Psoas muscle (tissue), 8 donors: ENCODE data around the gene FOXC2. TPM values are rescaled to one million over a fixed set of nuclear protein-coding genes. Genes with fewer than 3 reads are reported as not detected.

ENCODE experiments used
- ATAC-seq, 4 donors: fragments of 200-7000 bp; cut with Tn5 transposase; one replicate each; pipeline ENCODE4 v1.9.1; 2020; ENCODE audit warnings: moderate library complexity in 3 of 4, mild to moderate bottlenecking in 2 of 4
- DNase-seq, 2 donors: peaks; one replicate each; pipeline ENCODE4 v3.0.0-alpha.2; 2020
- H3K27ac ChIP-seq: fragments of 200-600 bp; one replicate; pipeline ENCODE4 v1.8.0; 2022
- H3K27me3 ChIP-seq, 3 donors: fragments of 200-600 bp in 1 of 3; one replicate each; pipeline versions ENCODE4 v1.6.1 to v1.8.0; 2013 to 2022; ENCODE audit warnings: low read length in 2 of 3, mild to moderate bottlenecking in 2 of 3, moderate library complexity in 1 of 3; ENCODE audit not compliant: insufficient read depth in 3 of 3
- H3K36me3 ChIP-seq, 2 donors: fragments of 200-600 bp in 1 of 2; one replicate each; pipeline versions ENCODE4 v1.6.1 to v1.8.0; 2013 to 2022; ENCODE audit warnings: low read depth in 1 of 2, mild to moderate bottlenecking in 1 of 2, moderate library complexity in 1 of 2; ENCODE audit not compliant: insufficient read depth in 1 of 2
- H3K4me1 ChIP-seq: fragments of 200-600 bp; one replicate; pipeline ENCODE4 v1.8.0; 2022
- H3K4me3 ChIP-seq: fragments of 200-600 bp; one replicate; pipeline ENCODE4 v1.8.0; 2022; ENCODE audit warnings: mild to moderate bottlenecking
- H3K9me3 ChIP-seq: fragments of 200-600 bp; one replicate; pipeline ENCODE4 v1.8.0; 2022
- CTCF ChIP-seq: fragments of 200-600 bp; IDR thresholded peaks from one replicate; pipeline ENCODE4 v1.8.0; 2022; ENCODE audit warnings: antibody characterized with exemption
- WGBS, 3 donors: extraction: QIAGEN DNeasy Blood & Tissue Kit; methylation state at CpG; one replicate each; pipeline versions ENCODE4 v1.1.6 to v1.1.7; 2013; 5-methylcytosine and 5-hydroxymethylcytosine counted together
- intact Hi-C, 2 donors: fragments of 100-400 bp; cut with DNase I; formaldehyde crosslinking; loops; one replicate each; pipeline versions ENCODE4 v1.11.0 to v1.14.2; 2022
- polyA plus RNA-seq, 3 donors: library from polyadenylated mRNA; stranded (reverse); fragments of 200-250 nt; gene quantifications; one replicate each; pipeline ENCODE4 v1.2.3, GENCODE V29; 2013
- total RNA-seq, 4 donors: library from RNA; stranded (reverse); fragmentation: NEBNext Ultra II Directional in 2 of 4; extraction: Animal tissue kit (Norgen Biotek cat#: 25700) in 2 of 4; gene quantifications; one replicate each; pipeline versions ENCODE4 v1.2.1 to v1.2.4, GENCODE V29; 2021 to 2023
- donor health status: healthy with polysubstance abuse.
- donor health status: DM: no; HTN: no; CAD: no; lungs with moderate emphysema.
- donor health status: Bipolar disorder and iron deficiency.
- donor health status: healthy.
- donor health status: DM: yes; HTN: yes; CAD: no.
- donor health status: DM: no; HTN: no; CAD: no.
- donor health status: DM: no; HTN: no; CAD: no.
- donor health status: DM: yes; HTN: yes; CAD: no.

FOXC2 gene
- total and polyA plus RNA-seq, 7 donors, result 0.14 to 0.34 (median 0.18) TPM

GRCh38 chr16:86575754-86576557 lies 9.3 kb downstream of the FOXC2 start:
- no peaks in the 10 kb centered on the region for H3K9me3 ChIP-seq
- peak; percentile 70 to 82 for DNase-seq
- H3K27me3 ChIP-seq, result peaks cover 5 to 99% (median 43%) of the 10 kb centered on the region in 3 donors
- H3K4me1 ChIP-seq, result peaks cover 6% of the 10 kb centered on the region
- no peaks in the 10 kb centered on the region for H3K36me3 ChIP-seq
- TF ChIP-seq CTCF, result peak; percentile 46
- peak; percentile 65 to 88 (median 80) for ATAC-seq
- WGBS, 3 donors, result 1 to 2% (median 1%) methylated on average over 53 to 54 of the region's 54 CpGs
- peak overlapping the region; percentile 66 for H3K4me3 ChIP-seq
- intact Hi-C loops, result loop anchor here in 1 of 2 donors (5.0 kb wide), 1 partner anchor 176 kb away; no protein-coding TSS in a partner anchor
- peak overlapping the region; percentile 46 for H3K27ac ChIP-seq

- intact Hi-C loops, result loop anchor here in 1 of 2 donors (5.0 kb wide), 1 partner anchor 176 kb away; no protein-coding TSS in a partner anchor
- Histone ChIP-seq H3K4me3 (peak overlapping the region; percentile 66), H3K27me3 (peaks cover 5 to 97% (median 39%) of the 10 kb centered on the region in 3 donors), H3K4me1 (peaks cover 6% of the 10 kb centered on the region), H3K36me3 (no peaks in the 10 kb centered on the region), H3K9me3 (no peaks in the 10 kb centered on the region), H3K27ac (peak overlapping the region; percentile 46)
- 20 to 24% (median 23%) methylated on average over 33 of the region's 33 CpGs for WGBS, 3 donors
- DNase-seq (no peak), ATAC-seq (peak in 1 of 4 donors; percentile 28)
- TF ChIP-seq CTCF, result no peak
Observed at GRCh38 chr16:86576591-86577313, 10.1 kb downstream of the FOXC2 start.

- Histone ChIP-seq H3K36me3 (no peaks in the 10 kb centered on the region), H3K27ac (no peak overlapping the region), H3K27me3 (peaks cover 5 to 97% (median 34%) of the 10 kb centered on the region in 3 donors), H3K9me3 (no peaks in the 10 kb centered on the region), H3K4me1 (peaks cover 6% of the 10 kb centered on the region), H3K4me3 (no peak overlapping the region)
- no peak for TF ChIP-seq CTCF
- DNase-seq (no peak), ATAC-seq (no peak)
- 40 to 47% (median 46%) methylated on average over 12 of the region's 12 CpGs for WGBS, 3 donors
- intact Hi-C loops, result loop anchor here in 1 of 2 donors (5.0 kb wide), 1 partner anchor 175 kb away; no protein-coding TSS in a partner anchor
Observed at GRCh38 chr16:86577314-86577971, 10.8 kb downstream of the FOXC2 start.

GRCh38 chr16:86578061-86578599 lies 11.5 kb downstream of the FOXC2 start, which contains the start of gene FOXL1:
TSS of gene FOXL1 (plus strand) at chr16:86578549. CDS start at chr16:86578724, 175 bp downstream.
- Histone ChIP-seq H3K36me3 (no peaks in the 10 kb centered on the region), H3K27me3 (peaks cover 5 to 95% (median 33%) of the 10 kb centered on the region in 3 donors), H3K27ac (peak within 1 kb of the TSS; percentile 5), H3K4me3 (peak within 1 kb of the TSS; percentile 43), H3K4me1 (peaks cover 6% of the 10 kb centered on the region), H3K9me3 (no peaks in the 10 kb centered on the region)
- ATAC-seq (no peak), DNase-seq (no peak)
- TF ChIP-seq CTCF, result no peak
- intact Hi-C loops, result loop anchor here in 1 of 2 donors (5.0 kb wide), 1 partner anchor 174 kb away; no protein-coding TSS in a partner anchor
- 38 to 42% (median 40%) methylated on average over 13 of the region's 13 CpGs for WGBS, 3 donors
